ENCODE measurements around the gene CDX1. TPM values are rescaled to one million over a fixed set of nuclear protein-coding genes. Genes with fewer than 3 reads are reported as not detected.

CDX1 gene
- total RNA-seq, 1 experiment from 2014 or later = not detected

- Histone ChIP-seq H3K4me3 (ENCODE audit: low read length) (no peak overlapping the region), H3K9me2 (replicated peaks; ENCODE audit: low read length) (no peaks in the 10 kb centered on the region), H3K4me1 (ENCODE audit: insufficient read depth, low read length) (no peaks in the 10 kb centered on the region), H3K9me3 (ENCODE audit: low read length) (no peaks in the 10 kb centered on the region), H3F3A (ENCODE audit: low read length, unreplicated experiment) (no peaks in the 10 kb centered on the region), H3K79me2 (ENCODE audit: low read length) (no peaks in the 10 kb centered on the region), H4K20me1 (ENCODE audit: low read length) (no peaks in the 10 kb centered on the region), H2AFZ (ENCODE audit: low read length) (no peak overlapping the region), H3K9ac (ENCODE audit: low read length) (no peak overlapping the region), H3K27ac (ENCODE audit: low read length) (no peak overlapping the region), H3K36me3 (ENCODE audit: low read depth, low read length) (no peaks in the 10 kb centered on the region), H3K27me3 (ENCODE audit: low read length) (peaks cover 3% of the 10 kb centered on the region; the same call in 1 of the 2 replicates), H3K4me2 (ENCODE audit: low read length) (no peak overlapping the region)
- POLR2A ChIA-PET (ENCODE audit: unreplicated experiment) = no interaction called here
- intact Hi-C loops (cut with micrococcal nuclease) = no loop called here
- TF ChIP-seq EZH2 (IDR thresholded peaks at IDR 0.05; ENCODE audit: low read length, unreplicated experiment) (no peak), CTCF (conservative IDR thresholded peaks at IDR 0.05; ENCODE audit: low read depth, low read length) (no peak)
- CTCF ChIA-PET = interaction anchor here (0.7 kb wide), 1 partner anchor 505 kb away, joined by 3 read pairs; no protein-coding TSS in a partner anchor
- DNase-seq = no peak
- BruUV-seq (replicated peaks) = no TSS peak
- no peak for ATAC-seq
Observed at GRCh38 chr5:150172556-150172955, 6.0 kb downstream of the CDX1 start.

GRCh38 chr5:150173161-150173560 lies 6.6 kb downstream of the CDX1 start:
- ChIA-PET CTCF (no interaction called here), POLR2A (ENCODE audit: unreplicated experiment) (no interaction called here)
- H3K4me3 ChIP-seq (ENCODE audit: low read length) = no peak overlapping the region
- no peak overlapping the region for H3K9ac ChIP-seq (ENCODE audit: low read length)
- BruUV-seq (replicated peaks) = no TSS peak
- H3K36me3 ChIP-seq (ENCODE audit: low read depth, low read length) = no peaks in the 10 kb centered on the region
- no peak for DNase-seq
- no peak overlapping the region for H3K27ac ChIP-seq (ENCODE audit: low read length)
- TF ChIP-seq EZH2phosphoT487 (IDR thresholded peaks at IDR 0.05; ENCODE audit: borderline replicate concordance, low read length) (no peak), EZH2 (IDR thresholded peaks at IDR 0.05; ENCODE audit: low read length, unreplicated experiment) (no peak), CTCF (conservative IDR thresholded peaks at IDR 0.05; ENCODE audit: low read depth, low read length) (no peak)
- H3F3A ChIP-seq (ENCODE audit: low read length, unreplicated experiment) = no peaks in the 10 kb centered on the region
- intact Hi-C loops (cut with micrococcal nuclease) = no loop called here
- no peaks in the 10 kb centered on the region for H3K9me2 ChIP-seq (replicated peaks; ENCODE audit: low read length)
- no peak overlapping the region for H2AFZ ChIP-seq (ENCODE audit: low read length)
- no peak for ATAC-seq
- peaks cover 3% of the 10 kb centered on the region; the same call in 1 of the 2 replicates for H3K27me3 ChIP-seq (ENCODE audit: low read length)
- H4K20me1 ChIP-seq (ENCODE audit: low read length) = no peaks in the 10 kb centered on the region
- H3K9me3 ChIP-seq (ENCODE audit: low read length) = no peaks in the 10 kb centered on the region
- no peak overlapping the region for H3K4me2 ChIP-seq (ENCODE audit: low read length)
- H3K79me2 ChIP-seq (ENCODE audit: low read length) = no peaks in the 10 kb centered on the region
- H3K4me1 ChIP-seq (ENCODE audit: insufficient read depth, low read length) = no peaks in the 10 kb centered on the region

GRCh38 chr5:150174285-150174684 lies 7.7 kb downstream of the CDX1 start:
- POLR2A ChIA-PET (ENCODE audit: unreplicated experiment) = no interaction called here
- BruUV-seq (replicated peaks) = no TSS peak
- CTCF ChIA-PET = interaction anchor here (0.6 kb wide), 1 partner anchor 13 kb away, joined by 3 read pairs; no protein-coding TSS in a partner anchor

More at GRCh38 chr5:150174285-150174684, 7.7 kb downstream of the CDX1 start:
- no peaks in the 10 kb centered on the region for H4K20me1 ChIP-seq (ENCODE audit: low read length)
- H3F3A ChIP-seq (ENCODE audit: low read length, unreplicated experiment) = no peaks in the 10 kb centered on the region
- no peak overlapping the region for H3K4me3 ChIP-seq (ENCODE audit: low read length)
- H3K36me3 ChIP-seq (ENCODE audit: low read depth, low read length) = no peaks in the 10 kb centered on the region
- H3K79me2 ChIP-seq (ENCODE audit: low read length) = no peaks in the 10 kb centered on the region
- no peaks in the 10 kb centered on the region for H3K4me1 ChIP-seq (ENCODE audit: insufficient read depth, low read length)
- TF ChIP-seq EZH2 (IDR thresholded peaks at IDR 0.05; ENCODE audit: low read length, unreplicated experiment) (no peak), EZH2phosphoT487 (IDR thresholded peaks at IDR 0.05; ENCODE audit: borderline replicate concordance, low read length) (no peak), CTCF (conservative IDR thresholded peaks at IDR 0.05; ENCODE audit: low read depth, low read length) (no peak)
- H3K27me3 ChIP-seq (ENCODE audit: low read length) = peaks cover 3% of the 10 kb centered on the region; the same call in 1 of the 2 replicates
- intact Hi-C loops (cut with micrococcal nuclease) = no loop called here
- no peaks in the 10 kb centered on the region for H3K9me2 ChIP-seq (replicated peaks; ENCODE audit: low read length)
- DNase-seq (no peak), ATAC-seq (no peak)
- H3K9me3 ChIP-seq (ENCODE audit: low read length) = no peaks in the 10 kb centered on the region
- no peak overlapping the region for H3K4me2 ChIP-seq (ENCODE audit: low read length)
- H2AFZ ChIP-seq (ENCODE audit: low read length) = no peak overlapping the region
- H3K9ac ChIP-seq (ENCODE audit: low read length) = no peak overlapping the region
- H3K27ac ChIP-seq (ENCODE audit: low read length) = no peak overlapping the region
